Measurements from ENCODE around the gene RTEL1.
"Not testable (repeated sequence)": the region's sequence is repeated elsewhere in the genome, so short reads cannot be mapped to it uniquely, and the experiment has no call there.

Gene RTEL1

DNA sequence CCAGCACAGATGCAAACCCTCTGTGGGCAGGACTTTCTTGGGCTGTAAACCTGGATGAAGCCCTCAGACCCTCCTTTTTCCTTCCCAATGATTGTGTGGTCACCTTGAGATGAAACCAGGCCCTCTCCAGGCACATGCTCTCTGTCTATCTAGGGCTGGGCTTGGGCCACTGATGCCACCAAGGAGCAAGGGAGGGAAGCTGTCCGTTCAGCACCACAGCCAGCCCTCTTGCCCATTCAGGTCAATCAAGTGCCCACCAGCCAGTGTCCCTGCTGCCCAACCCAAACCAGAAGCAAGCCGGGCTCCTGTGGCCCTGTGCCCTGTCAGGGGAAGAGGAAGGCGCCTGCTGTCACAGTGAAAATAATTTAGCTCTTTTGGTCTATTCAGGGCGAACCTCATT, 12.9 kb upstream of the RTEL1 start:
- no peak for DNase-seq (ENCODE audit: insufficient read length, low spot score)
- FAIRE-seq: no peak

DNA sequence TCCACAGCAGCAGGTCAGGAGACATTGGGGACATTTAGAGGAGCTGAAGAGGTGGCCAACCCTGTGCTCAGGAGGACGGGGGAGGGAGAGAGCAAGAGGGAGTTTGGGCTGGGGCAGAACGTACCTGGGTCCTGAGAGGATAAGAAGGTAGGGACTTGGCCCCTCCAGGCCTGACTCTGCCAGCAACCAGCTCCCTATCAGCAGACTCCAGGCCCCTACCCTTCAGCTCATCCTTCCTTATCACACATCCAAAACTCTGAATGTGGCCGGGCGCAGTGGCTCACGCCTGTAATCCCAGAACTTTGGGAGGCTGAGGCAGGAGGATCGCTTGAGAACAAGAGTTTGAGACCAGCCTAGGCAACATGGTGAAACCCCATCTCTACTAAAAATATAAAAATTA, 9.9 kb upstream of the RTEL1 start:
- DNase-seq (ENCODE audit: insufficient read length, low spot score): no peak
- no peak for FAIRE-seq

DNA sequence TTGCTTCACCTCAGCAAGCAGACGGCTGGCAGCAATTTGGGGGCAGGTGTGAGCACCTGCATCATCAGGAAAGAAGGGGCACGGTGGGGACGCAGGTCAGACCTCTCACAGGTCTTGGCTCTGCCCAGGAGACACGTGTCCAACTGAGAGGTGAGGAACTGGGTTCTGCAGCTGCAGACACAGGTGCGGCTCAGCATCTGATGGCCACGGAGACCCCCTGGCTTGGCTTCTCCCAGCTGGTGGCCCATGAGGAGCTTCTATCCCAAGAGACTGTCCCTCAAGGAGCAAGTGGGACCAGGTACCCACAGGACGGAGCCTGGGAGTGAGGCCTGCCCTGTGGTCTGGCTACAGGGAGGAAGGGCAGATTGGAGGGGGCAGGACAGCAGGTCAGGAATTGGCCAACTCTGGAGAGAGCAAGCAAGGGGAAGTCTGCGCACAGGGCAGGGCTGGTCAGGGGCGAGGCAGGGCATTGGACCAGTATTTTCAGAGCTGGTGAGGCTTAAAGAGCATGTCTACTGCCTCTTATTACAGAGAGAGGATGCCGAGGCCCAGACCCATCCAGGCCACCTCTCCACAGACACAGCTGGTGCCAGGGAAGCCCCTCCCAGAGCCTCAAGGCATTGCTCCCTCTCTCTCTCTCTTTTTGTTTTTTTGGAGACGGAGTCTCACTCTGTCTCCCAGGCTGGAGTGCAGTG, 9.1 kb upstream of the RTEL1 start:
- FAIRE-seq (no peak), DNase-seq (ENCODE audit: insufficient read length, low spot score) (no peak)

DNA sequence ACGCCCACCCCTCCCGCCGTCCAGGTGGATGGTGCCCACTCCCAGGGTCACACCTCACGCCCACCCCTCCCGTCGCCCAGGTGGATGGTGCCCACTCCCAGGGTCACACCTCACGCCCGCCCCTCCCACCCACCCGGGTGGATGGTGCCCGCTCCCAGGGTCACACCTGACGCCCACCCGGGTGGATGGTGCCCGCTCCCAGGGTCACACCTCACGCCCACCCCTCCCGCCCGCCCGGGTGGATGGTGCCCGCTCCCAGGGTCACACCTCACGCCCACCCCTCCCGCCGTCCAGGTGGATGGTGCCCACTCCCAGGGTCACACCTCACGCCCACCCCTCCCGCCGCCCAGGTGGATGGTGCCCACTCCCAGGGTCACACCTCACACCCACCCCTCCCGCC, 7.6 kb upstream of the RTEL1 start:
- DNase-seq (ENCODE audit: insufficient read length, low spot score); FAIRE-seq: not testable (repeated sequence)

DNA sequence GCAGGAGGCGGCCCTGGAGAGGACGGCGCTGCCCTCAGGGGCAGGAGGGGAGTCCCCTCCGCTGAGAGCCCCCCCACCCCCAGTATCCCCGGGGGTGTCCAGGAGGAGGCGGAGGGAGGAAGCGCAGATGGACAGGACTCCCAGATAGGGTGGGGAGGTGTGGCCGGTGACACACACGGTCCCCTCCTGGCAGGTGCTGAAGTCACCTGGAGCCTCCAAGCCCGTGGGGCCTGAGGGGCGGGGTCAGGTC, 6.2 kb upstream of the RTEL1 start:
- DNase-seq (ENCODE audit: insufficient read length, low spot score) (no peak), FAIRE-seq (no peak)

DNA sequence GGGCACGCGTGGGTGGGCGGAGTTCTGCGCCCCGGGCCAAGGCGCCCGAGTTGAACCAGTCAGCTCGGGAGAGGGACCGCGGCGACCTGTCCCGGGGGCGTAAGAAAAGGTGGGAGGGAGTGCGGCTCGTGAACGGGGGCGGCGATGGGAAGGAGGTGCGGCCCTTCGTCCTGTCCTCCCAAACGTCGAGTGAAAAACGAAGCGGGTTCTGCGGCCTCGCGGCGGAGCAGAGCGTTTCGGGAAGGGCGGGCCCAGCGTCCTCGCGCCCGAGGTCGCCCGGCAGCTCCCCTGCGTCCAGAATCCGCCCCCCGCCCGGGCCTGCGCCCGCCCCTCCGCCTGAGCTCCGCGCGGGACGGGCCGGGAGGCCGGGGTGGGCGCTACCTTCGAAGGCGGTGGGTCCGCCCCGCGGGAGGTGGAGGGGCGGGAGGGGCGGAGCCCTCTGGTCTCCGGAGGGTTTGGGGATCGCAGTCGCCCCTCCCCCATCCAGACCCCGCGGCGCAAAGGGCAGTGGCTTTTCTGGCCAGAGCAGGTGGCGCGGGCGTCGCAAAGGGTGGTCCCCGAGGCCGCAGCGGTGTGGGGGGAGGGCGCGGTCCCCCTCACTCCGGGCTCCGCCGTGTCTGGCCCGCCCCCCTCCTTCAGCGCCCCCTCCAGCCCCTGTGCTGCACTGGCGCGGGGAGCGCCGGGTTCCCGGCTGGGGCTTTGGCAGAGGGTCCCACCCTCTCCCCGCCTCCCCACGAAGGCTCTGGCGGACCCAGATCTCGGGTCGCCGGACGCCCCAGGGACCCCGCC, 5.7 kb upstream of the RTEL1 start:
- no peak for FAIRE-seq
- no peak for DNase-seq (ENCODE audit: insufficient read length, low spot score)

DNA sequence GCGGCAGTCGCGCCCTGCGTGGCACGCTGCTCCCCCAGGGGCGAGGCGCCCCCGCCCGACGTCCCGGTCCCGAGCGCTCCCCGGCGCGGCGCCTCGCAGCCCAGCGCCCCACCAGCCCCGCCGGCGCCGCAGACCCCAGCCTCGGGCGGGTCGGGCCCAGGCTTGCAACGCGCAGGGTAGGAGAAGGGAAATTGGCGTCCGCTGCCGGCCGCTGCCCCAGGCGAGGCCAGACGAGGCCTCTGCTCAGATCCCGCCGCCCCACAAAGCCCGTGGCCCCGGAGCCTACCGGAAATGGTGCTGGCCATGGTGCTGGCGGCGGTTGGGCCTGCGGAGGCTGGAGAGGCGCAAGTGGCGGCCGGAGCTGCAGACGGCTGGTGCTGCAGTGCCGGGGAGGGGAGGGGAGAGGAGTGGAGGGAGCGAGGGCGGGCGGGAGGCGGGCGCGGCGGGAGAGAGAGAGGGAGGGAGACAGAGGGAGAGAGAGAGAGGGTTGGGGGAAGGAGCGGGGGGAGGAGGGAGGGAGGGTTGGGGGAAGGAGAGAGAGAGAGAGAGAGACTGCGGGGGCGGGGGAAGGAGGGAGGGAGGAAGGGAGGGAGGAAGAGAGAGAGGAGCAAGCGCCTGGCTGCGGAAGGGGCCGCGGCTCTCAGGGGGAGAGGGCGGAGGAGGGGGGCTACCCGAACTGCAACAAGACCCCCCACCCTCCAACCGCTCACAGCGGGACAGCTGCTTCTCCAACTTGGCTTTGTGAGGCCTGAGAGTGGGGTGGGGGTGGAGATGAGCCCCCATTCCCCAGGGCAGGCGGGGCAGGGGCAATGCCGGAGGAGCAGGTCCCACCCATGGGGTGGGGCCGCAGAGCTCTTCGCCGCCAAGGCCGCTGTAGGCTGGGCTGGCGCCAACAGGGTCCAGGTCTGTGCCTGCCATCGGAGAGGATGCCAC, 4.8 kb upstream of the RTEL1 start, which contains the start of gene STMN3:
STMN3 (minus strand) TSS at position 384 of the 933 bp plus-strand sequence; CDS start at position 305, 79 bp downstream.
- FAIRE-seq (no peak), DNase-seq (ENCODE audit: insufficient read length, low spot score) (peak; percentile 79)

DNA sequence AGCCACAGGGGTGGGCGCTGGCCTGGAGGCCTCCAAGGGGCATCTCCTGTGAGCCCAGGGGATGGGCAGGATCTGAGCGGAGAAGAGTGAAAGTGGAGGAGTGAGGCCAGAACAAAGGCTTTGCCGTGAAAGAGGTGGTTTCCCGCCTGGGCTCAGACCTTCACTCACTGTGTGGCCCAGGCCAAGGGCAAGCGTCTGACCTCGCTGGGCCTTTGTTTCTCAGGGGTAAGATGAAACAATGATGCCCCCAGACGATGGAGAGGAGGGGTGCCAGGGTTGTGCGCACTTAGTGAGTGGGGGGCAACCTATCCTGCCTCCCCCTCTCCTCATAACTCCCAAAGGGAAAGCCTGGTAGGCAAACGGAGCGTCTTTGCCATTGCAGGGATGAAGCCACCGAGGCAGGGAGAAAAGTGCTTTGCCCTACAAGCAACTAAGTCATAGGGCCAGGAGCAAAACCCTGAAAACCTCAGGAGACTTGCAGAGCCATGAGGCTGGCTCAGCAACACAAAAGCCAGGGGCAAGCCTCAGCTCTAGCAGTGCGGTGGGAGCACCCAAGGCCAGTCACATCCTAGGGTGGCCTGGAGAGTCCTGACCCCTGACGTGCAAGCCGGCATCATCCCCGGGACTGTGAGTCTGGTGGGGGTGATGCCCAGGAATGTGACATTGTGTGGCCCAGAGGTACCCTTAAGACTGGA, 4.0 kb upstream of the RTEL1 start:
- FAIRE-seq: no peak
- no peak for DNase-seq (ENCODE audit: insufficient read length, low spot score)

DNA sequence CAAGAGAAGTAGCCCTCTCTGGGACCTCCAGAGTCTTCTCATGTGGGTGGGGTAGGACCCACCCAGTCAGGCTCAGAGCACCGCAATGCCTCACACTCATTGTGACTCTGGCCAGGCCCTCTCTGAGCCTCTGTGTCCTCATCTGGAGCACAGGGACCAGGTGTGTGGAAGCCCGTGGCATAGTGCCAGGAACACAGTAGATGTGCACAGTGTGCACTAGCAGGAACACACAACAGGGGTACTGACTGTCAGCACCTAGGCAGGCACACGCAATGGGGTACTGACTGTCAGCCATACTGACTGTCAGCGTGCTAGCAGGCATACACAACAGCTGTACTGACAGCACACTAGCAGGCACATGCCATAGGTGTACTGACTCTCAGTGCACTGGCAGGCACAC, 2.9 kb upstream of the RTEL1 start:
- FAIRE-seq (no peak), DNase-seq (ENCODE audit: insufficient read length, low spot score) (no peak)

DNA sequence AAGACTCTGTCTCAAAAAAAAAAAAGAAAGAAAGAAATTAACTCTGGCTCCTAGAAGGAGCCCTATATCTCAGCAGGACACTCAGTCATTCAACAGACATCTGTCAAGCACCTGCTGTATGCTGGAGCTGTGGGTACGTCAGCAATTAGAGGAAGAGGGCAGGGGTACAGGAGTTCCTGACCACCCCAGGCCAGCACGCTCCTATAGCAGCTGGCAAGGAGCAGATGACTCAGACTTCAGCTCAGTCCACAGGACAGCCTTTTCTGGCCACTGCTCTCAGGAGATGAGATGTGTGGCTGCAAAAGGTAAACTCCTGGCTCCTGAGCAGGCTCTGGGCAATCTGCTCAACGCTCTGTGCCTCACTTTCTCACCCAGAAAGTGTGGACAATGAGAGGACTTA, 1.7 kb upstream of the RTEL1 start:
- DNase-seq (ENCODE audit: insufficient read length, low spot score) (no peak), FAIRE-seq (no peak)

DNA sequence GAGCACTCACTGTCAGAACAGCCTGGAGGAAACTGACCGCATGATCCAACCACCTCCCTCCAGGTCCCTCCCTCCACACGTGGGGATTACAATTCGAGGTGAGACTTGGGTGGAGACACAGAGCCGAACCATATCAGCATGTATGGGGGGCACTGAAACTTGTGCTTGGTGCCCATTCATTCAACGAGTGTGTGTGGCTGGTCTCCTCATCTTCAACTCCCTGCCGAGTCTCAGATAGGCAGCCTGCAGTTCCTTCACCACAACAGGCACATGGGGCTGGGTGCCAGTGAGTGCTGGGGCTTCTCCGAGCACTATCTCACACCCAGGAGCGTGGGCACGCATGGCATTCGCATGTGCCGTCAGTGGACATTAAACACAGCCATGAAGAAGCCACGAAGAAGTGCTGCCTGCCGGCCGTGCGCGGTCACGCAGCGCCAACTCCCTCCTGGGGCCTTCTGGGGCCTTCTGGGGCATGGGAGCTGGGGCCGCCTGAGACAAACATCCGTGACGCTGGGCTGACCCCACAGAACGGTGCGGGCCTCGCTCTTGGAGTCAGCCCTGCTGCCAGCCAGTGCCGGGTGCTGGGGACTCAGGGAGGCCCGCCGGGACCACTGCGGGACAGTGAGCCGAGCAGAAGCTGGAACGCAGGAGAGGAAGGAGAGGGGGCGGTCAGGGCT, 714 bp upstream of the RTEL1 start:
- no peak for DNase-seq (ENCODE audit: insufficient read length, low spot score)
- FAIRE-seq: no peak

DNA sequence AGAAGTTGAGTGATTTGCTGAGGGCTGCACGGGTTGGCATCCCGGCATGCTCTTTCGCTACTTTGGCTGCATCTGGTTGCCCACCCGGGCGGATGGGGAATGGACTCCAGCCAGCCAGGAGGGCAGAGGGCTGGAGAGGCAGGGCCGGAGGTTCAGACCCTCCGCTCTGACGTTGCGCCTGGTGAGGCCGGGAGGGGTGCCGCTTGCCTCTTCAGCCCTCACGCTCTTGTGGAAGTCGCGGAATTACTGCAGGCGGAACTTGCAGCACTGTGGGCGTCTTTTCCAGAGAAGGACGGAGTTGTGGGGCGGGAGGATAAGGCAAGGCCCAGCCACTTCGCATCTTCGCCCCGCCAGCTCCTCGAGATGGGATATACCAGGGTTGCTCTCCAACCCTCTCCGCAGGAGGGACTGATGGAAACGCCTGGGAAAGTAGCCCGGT, 656 bp downstream of the RTEL1 start:
- peak; percentile 61 for DNase-seq (ENCODE audit: insufficient read length, low spot score)
- no peak for FAIRE-seq

DNA sequence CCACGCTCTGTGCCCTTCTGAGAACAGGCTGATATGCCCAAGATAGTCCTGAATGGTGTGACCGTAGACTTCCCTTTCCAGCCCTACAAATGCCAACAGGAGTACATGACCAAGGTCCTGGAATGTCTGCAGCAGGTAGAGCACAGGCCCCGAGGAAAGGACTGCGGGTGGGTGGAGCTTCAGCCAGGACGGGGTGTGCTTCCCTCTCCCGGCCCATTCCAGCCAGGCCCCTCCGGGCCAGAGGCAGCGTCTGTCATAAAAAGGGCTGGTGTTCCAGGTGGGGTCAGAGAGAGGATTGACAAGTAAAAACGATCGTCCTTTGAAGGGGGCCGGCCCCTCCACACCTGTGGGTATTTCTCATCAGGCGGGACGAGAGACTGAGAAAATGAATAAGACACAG, 1.3 kb downstream of the RTEL1 start:
- FAIRE-seq (no peak), DNase-seq (ENCODE audit: insufficient read length, low spot score) (no peak)

DNA sequence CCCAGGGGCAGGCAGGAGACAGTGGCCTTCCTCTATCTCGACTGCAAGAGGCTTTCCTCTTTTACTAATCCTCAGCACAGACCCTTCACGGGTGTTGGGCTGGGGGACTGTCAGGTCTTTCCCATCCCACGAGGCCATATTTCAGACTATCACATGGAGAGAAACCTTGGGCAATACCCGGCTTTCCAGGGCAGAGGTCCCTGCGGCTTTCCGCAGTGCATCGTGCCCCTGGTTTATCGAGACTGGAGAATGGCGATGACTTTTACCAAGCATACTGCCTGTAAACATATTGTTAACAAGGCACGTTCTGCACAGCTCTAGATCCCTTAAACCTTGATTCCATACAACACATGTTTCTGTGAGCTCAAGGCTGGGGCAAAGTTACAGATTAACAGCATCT, 2.1 kb downstream of the RTEL1 start:
- not testable (repeated sequence) for DNase-seq (ENCODE audit: insufficient read length, low spot score); FAIRE-seq

DNA sequence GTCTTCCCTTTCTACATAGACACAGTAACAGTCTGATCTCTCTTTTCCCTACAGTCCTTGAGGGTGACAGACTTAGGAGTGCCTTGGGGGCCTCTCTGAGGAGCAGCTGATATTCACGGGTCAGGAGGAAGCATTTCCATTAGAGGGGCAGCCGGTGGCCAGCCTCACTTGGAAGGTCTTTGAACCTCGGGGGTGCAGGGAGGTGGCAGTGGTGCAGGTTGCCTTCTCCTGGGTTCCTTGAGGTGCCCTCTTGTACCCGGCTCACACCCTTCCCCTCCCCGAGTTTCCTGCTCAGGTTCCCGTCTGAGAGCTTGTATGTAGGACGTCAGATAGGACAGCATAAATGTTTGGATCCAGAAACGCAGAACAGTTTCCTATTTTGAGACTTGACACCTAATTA, 2.5 kb downstream of the RTEL1 start:
- FAIRE-seq: no peak
- no peak for DNase-seq (ENCODE audit: insufficient read length, low spot score)

DNA sequence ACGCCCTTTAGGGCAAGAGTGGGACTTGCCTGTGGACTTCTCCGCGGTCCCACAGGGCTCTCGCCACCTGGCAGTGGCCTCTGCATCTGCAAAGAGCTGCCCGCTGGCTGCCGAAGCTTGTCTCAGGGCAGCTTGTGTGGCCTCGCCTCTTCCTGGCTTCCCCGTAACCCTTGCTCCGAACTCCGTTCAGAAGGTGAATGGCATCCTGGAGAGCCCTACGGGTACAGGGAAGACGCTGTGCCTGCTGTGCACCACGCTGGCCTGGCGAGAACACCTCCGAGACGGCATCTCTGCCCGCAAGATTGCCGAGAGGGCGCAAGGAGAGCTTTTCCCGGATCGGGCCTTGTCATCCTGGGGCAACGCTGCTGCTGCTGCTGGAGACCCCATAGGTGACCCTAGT, 3.0 kb downstream of the RTEL1 start:
- FAIRE-seq (no peak), DNase-seq (ENCODE audit: insufficient read length, low spot score) (no peak)

DNA sequence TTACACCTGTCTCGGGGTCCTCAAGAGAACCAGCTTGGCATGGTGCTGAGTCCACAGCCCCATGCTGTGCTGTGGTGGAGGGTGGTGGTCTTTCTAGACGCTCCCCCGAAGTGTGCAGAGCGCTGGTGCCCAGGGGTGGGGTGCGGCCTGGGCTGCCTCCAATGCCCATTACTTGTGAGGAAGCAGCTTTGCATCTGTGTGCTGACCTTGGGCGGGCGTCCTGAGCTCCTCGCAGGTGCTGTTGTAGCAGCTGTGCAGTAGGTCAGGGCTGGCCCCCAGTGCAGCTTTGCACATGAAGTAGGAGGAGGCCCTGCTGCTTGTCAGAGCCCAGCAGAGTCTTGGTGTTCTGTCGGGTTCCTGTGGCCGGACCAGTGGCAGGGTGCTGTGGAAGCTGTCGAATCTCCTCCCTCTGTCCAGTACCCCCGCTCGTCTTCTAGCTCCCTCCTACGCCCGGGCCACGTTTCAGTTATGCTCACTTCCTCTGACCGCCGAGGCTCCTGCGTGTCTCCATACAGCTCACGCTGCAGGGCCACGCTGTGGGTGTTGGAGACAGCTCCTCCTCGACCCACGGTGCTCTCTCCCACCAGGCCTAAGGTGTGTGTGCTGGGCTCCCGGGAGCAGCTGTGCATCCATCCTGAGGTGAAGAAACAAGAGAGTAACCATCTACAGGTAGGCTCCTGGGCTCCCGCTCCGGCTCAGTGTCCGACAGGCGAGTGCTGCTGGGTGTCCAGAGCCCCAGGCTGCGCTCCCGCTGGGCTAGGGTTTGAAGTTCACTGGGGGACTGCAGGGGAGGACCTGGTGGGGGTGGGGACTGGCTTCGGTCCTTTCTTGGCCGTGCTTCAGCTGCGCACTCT, 4.1 kb downstream of the RTEL1 start:
- no peak for FAIRE-seq
- no peak for DNase-seq (ENCODE audit: insufficient read length, low spot score)

DNA sequence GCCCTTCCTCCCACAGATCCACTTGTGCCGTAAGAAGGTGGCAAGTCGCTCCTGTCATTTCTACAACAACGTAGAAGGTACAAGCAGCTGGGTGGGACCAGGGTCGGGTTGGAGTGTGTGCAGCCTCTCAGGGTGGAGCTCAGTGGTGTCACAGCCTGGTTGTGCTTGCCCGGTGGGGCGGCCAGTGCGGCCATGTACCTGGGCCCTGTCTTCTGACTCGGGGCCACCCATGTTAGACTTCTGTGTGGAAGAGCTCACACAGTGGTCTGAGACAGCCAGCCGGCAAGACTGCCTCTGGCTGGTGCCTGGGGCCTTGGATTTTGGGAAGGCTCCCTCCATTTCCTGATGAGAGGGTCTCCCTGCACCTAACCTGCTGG, 4.7 kb downstream of the RTEL1 start:
- FAIRE-seq: no peak
- no peak for DNase-seq (ENCODE audit: insufficient read length, low spot score)

DNA sequence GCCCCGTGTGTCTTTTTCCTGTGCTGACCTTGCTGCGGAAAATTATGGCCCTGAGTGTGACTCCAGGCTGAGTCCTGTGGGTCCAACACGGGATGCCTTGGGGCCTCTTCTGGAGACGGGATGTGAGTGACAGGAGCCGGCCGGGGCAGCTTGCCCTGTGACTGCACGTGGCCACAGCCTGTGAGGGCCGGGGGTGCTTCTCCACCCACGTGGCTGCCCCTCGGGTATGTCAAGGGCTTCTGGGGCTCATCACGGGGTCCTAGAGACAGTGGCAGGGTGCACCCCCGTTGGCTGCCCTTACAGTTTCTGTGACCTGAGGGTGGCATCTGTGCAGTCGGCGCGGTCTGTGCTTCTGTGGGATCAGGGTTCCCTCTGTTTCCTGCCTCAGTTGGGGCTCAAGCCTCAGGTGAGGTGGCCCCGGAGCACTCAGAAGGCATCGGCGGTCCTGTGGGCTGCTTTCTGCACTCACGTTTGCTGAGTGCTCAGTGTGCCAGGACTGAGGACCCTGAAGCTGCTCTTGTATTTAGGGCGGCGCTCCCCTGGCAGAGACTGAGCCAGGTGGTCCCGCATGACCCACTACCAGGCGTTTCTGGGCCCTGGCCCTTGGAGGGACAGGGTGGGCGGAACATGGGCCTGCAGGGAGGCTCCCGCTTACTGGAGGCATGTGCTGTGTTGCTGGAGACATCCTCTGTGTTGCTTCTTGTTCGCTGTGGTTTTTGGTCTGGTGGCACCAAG, 5.4 kb downstream of the RTEL1 start:
- DNase-seq (ENCODE audit: insufficient read length, low spot score) (no peak), FAIRE-seq (no peak)
